Transverse colon (tissue), 4 donors: ENCODE data around the gene INPP4B. TPM values are rescaled to one million over a fixed set of nuclear protein-coding genes. Genes with fewer than 3 reads are reported as not detected.

Experiments used
- DNase-seq: peaks from one replicate; pipeline ENCODE4 v3.0.0-alpha.2; 2019
- H3K27ac ChIP-seq, 4 donors: fragments of 200-600 bp; sonication (generic); 2 replicates each; pipeline ENCODE4 v1.5.1; 2016 to 2018; ENCODE audit warnings: inconsistent platforms in 4 of 4
- H3K27me3 ChIP-seq: fragments of 200-600 bp; sonication (generic); 2 replicates; pipeline ENCODE4 v1.5.1; 2017; ENCODE audit warnings: inconsistent platforms
- H3K36me3 ChIP-seq, 4 donors: fragments of 200-600 bp; sonication (generic); 2 replicates each; pipeline ENCODE4 v1.5.1; 2017 to 2019; ENCODE audit warnings: inconsistent platforms in 4 of 4
- H3K4me1 ChIP-seq, 4 donors: fragments of 200-600 bp; sonication (generic); 2 replicates each; pipeline ENCODE4 v1.5.1; 2017 to 2020; ENCODE audit warnings: inconsistent platforms in 4 of 4
- H3K4me3 ChIP-seq, 4 donors: fragments of 200-600 bp; sonication (generic); 1 replicate in 1 of 4; 2 replicates in 3 of 4; pipeline versions ENCODE4 v1.5.1 to v1.6.1; 2017 to 2019; ENCODE audit warnings: inconsistent platforms in 4 of 4
- H3K9me3 ChIP-seq, 2 donors: fragments of 200-600 bp; sonication (generic); 2 replicates each; pipeline ENCODE4 v1.5.1; 2017 to 2019; ENCODE audit warnings: inconsistent platforms in 2 of 2
- EP300 ChIP-seq: sonication (generic); formaldehyde crosslinking; IDR thresholded peaks from one replicate; pipeline ENCODE4 v1.6.1; 2017; ENCODE audit warnings: antibody characterized with exemption, low read depth
- POLR2A ChIP-seq: fragments of 450-650 bp; IDR thresholded peaks from one replicate; pipeline ENCODE4 v1.6.1; 2016; ENCODE audit warnings: antibody characterized with exemption, mild to moderate bottlenecking, moderate library complexity
- POLR2AphosphoS5 ChIP-seq, 3 donors: sonication (generic); formaldehyde crosslinking; IDR thresholded peaks; one replicate each; pipeline ENCODE4 v1.6.1; 2016; ENCODE audit warnings: antibody characterized with exemption in 3 of 3
- WGBS, 2 donors: methylation state at CpG; one replicate each; pipeline ENCODE4 v1.1.5; 2018; ENCODE audit warnings: low coverage in 1 of 2; 5-methylcytosine and 5-hydroxymethylcytosine counted together
- in situ Hi-C, 4 donors: fragments of 200-750 bp; cut with MboI; loops; one replicate each; pipeline versions ENCODE4 v1.15.0 to v1.15.1; 2017; ENCODE audit warnings: low sequenced_read_pairs in 3 of 4, low pct_ligation_motif_present in 1 of 4, low pct_unique_long_range_greater_than_20kb in 1 of 4
- intact Hi-C: fragments of 100-400 bp; cut with DNase I; formaldehyde crosslinking; loops from one replicate; pipeline ENCODE4 v1.15.1; 2023; ENCODE audit warnings: low total_unique reads
- total RNA-seq, 4 donors: library from RNA; depleted of rRNA; stranded (reverse); fragments of >200 nt; gene quantifications; one replicate each; pipeline ENCODE4 v1.1.0, GENCODE V29; 2016
- TF ChIP-seq, protein P1 (sequence below), 5 experiments: fragments of 200-600 bp in 3 of 5; fragments of 450-650 bp in 2 of 5; sonication (generic) in 3 of 5; IDR thresholded peaks; 1 replicate in 2 of 5; 2 replicates in 3 of 5; pipeline ENCODE4 v1.5.1; 2016 to 2017; ENCODE audit warnings: antibody characterized with exemption in 5 of 5, inconsistent platforms in 3 of 5, mild to moderate bottlenecking in 2 of 5, moderate library complexity in 1 of 5

The INPP4B gene
- total RNA-seq, 4 donors from 2014 or later, result 18.3 to 33.8 (median 31.4) TPM

DNA sequence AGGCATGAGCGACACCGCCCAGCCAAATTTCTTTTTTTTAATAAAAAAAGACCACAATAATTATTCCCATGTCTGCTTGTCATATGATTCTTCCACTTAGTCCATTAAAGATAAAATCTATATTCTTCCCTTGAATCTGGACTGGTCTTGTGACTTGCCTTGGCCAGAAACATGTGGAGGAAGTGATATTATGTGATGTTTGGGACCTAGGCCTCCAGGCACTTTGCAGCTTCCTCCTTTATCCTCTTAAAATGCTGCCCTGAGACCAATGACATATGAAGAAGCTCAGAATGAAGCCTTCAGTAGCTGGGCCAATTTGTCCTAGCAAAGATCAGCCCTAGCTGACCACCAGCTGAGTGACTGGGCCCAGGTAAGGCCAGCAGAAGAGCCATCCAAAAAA is 250.0 kb downstream of the INPP4B start:
- Histone ChIP-seq H3K27ac (no peak overlapping the region), H3K36me3 (no peaks in the 10 kb centered on the region), H3K9me3 (no peaks in the 10 kb centered on the region), H3K4me3 (no peak overlapping the region), H3K4me1 (peaks cover 0 to 15% (median 3%) of the 10 kb centered on the region in 4 donors), H3K27me3 (no peaks in the 10 kb centered on the region)
- intact Hi-C loops (no loop called here), in situ Hi-C loops (no loop called here)
- no peak for DNase-seq
- WGBS, 2 donors, result 96% methylated on average over 2 of the region's 2 CpGs; no CpG with 5 or more reads in 1 of the 2 donors
- TF ChIP-seq, protein P1, sequence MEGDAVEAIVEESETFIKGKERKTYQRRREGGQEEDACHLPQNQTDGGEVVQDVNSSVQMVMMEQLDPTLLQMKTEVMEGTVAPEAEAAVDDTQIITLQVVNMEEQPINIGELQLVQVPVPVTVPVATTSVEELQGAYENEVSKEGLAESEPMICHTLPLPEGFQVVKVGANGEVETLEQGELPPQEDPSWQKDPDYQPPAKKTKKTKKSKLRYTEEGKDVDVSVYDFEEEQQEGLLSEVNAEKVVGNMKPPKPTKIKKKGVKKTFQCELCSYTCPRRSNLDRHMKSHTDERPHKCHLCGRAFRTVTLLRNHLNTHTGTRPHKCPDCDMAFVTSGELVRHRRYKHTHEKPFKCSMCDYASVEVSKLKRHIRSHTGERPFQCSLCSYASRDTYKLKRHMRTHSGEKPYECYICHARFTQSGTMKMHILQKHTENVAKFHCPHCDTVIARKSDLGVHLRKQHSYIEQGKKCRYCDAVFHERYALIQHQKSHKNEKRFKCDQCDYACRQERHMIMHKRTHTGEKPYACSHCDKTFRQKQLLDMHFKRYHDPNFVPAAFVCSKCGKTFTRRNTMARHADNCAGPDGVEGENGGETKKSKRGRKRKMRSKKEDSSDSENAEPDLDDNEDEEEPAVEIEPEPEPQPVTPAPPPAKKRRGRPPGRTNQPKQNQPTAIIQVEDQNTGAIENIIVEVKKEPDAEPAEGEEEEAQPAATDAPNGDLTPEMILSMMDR (IDR thresholded peaks at IDR 0.05), result no peak
- TF ChIP-seq EP300 (no peak), POLR2A (no peak), POLR2AphosphoS5 (IDR thresholded peaks at IDR 0.05) (no peak)

DNA sequence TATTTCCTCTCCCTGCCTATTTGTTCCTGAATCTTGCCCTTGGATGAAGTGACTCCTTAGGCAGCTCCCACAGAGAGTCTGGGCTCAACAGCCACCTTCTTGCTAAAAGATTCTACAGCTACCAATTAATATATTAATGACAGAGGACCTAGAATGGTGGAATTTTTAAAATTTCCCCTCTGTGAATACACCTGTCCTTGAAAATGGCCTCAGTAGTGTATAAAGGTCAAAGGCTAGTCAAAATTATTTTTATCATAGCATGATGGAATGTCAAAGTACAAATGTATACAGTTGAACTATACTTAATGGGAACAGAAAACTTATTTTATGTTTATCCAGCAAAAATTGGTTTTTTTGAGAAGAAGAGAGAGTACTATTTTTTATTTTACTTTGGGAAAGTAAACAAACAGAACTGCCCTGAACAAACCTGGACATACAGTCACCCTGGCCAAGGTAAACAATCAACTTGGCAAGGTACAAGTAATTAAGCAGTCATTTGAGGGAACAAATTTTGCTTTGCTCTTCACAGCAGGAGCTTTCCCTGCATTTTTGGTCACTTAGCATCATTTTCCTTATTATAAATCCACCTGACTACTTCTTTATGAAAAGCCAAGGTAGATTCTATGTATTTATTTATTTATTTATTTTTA is 250.8 kb downstream of the INPP4B start:
- Histone ChIP-seq H3K4me1 (peaks cover 0 to 15% (median 3%) of the 10 kb centered on the region in 4 donors), H3K36me3 (no peaks in the 10 kb centered on the region), H3K9me3 (no peaks in the 10 kb centered on the region), H3K4me3 (no peak overlapping the region), H3K27me3 (no peaks in the 10 kb centered on the region), H3K27ac (no peak overlapping the region)
- intact Hi-C loops (no loop called here), in situ Hi-C loops (no loop called here)
- DNase-seq, result no peak
- TF ChIP-seq POLR2AphosphoS5 (IDR thresholded peaks at IDR 0.05) (no peak), POLR2A (no peak), EP300 (no peak)
- TF ChIP-seq, protein P1 (IDR thresholded peaks at IDR 0.05), result no peak

DNA sequence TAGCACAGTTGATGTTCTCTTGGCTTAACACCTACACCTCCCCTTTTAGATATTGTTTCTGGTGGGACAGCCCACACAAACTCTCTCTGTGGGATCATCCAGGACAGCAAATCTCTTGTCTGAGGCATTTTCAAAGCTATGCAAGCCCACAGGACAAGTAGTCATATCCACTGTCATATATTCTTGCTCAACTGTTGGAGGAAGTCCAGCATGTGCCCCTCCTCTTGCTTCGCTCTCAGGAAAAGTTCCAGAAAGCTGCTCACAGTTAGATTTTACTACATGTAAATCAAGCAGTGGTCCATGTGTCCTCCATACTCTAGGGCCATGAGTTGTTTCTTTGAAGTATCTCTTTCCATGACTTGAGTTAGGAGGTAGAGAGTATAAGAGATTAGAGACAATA is 260.7 kb downstream of the INPP4B start:
- no peak for DNase-seq
- intact Hi-C loops, result loop anchor here (5.0 kb wide), 1 partner anchor 302 kb away; no protein-coding TSS in a partner anchor
- Histone ChIP-seq H3K27me3 (no peaks in the 10 kb centered on the region), H3K36me3 (no peaks in the 10 kb centered on the region), H3K4me1 (no peaks in the 10 kb centered on the region), H3K27ac (no peak overlapping the region), H3K9me3 (no peaks in the 10 kb centered on the region), H3K4me3 (no peak overlapping the region)
- WGBS, 2 donors, result 81 to 100% methylated on average over 1 of the region's 1 CpG
- TF ChIP-seq, protein P1 (IDR thresholded peaks at IDR 0.05), result no peak
- TF ChIP-seq POLR2A (no peak), EP300 (no peak), POLR2AphosphoS5 (IDR thresholded peaks at IDR 0.05) (no peak)
- in situ Hi-C loops, result no loop called here

DNA sequence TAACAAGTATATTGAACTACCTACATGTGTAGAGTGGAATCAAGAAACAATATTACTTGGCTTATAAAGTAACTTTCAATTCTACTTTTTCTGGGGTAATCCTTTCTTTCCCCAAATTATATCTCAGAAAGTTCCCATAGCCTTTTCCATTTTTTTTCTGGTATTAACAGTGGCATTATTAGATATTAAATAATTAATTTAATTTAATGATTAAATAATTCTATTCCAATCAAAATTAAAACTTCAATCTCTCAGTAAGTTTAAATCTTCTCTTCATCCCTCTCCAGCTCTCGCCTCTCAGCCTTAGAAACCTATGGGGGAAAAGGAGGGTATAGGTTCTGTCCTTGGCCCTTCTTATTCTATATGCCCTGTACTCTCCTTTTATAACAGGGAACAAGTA is 262.4 kb downstream of the INPP4B start:
- intact Hi-C loops, result no loop called here
- H3K4me3 ChIP-seq, result no peak overlapping the region
- H3K9me3 ChIP-seq, result no peaks in the 10 kb centered on the region
- TF ChIP-seq, protein P1 (IDR thresholded peaks at IDR 0.05), result no peak
- TF ChIP-seq POLR2AphosphoS5 (IDR thresholded peaks at IDR 0.05) (no peak), POLR2A (no peak), EP300 (no peak)
- DNase-seq, result no peak
- no peaks in the 10 kb centered on the region for H3K27me3 ChIP-seq
- in situ Hi-C loops, result no loop called here
- 85 to 100% methylated on average over 1 of the region's 1 CpG for WGBS, 2 donors
- no peak overlapping the region for H3K27ac ChIP-seq
- H3K4me1 ChIP-seq, result no peaks in the 10 kb centered on the region
- no peaks in the 10 kb centered on the region for H3K36me3 ChIP-seq
